NT2/D1 (cell line): ENCODE data around the gene HSPA14.

ENCODE experiments used
- YY1 ChIP-seq: IDR thresholded peaks from 2 replicates; pipeline ENCODE4 v1.6.1; 2011; ENCODE audit not compliant: insufficient read length, insufficient read depth
- ZNF274 ChIP-seq: IDR thresholded peaks from 2 replicates; pipeline ENCODE4 v1.6.1; 2011; ENCODE audit warnings: mild to moderate bottlenecking, low read depth, low read length

- TF ChIP-seq ZNF274 (no peak), YY1 (no peak)
These were observed 66.8 kb downstream of the HSPA14 start for GRCh38 chr10:14904864-14905263.
